Measurements from ENCODE around the gene SCRN3.
"Not testable (repeated sequence)": the region's sequence is repeated elsewhere in the genome, so short reads cannot be mapped to it uniquely, and the experiment has no call there.

The SCRN3 gene

GRCh38 chr2:174410039-174410438, 14.5 kb downstream of the SCRN3 start:
- DNase-seq, result not testable (repeated sequence)

- DNase-seq, result no peak
Observed at GRCh38 chr2:174412256-174412655, 16.7 kb downstream of the SCRN3 start.

GRCh38 chr2:174428214-174428613, 32.7 kb downstream of the SCRN3 start:
- DNase-seq, result no peak

- DNase-seq, result no peak
Observed at GRCh38 chr2:174430066-174430465, 34.5 kb downstream of the SCRN3 start.

- no peak for DNase-seq
Observed at GRCh38 chr2:174431902-174432301, 36.4 kb downstream of the SCRN3 start.

DNA sequence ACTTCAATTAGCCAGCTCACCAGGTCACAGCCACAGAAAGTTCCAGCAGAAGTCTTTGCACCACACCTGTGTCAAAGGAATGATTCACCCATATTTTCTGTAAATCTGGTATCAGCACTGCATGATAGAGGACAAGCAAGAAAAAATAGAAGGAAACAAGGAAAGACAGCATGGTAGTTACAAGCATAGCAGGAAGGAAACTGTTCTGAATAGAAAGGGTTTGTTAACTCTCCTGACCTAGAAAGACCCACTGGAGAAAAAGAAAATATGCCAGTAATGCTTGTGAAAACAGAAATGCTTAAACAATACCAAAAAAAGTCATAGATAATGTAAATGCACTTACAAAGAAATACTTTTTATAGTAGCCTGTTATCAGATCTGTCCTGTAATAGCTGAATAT, 40.8 kb downstream of the SCRN3 start:
- DNase-seq, result no peak

- no peak for DNase-seq
Observed at GRCh38 chr2:174438146-174438886, 42.8 kb downstream of the SCRN3 start.

DNA sequence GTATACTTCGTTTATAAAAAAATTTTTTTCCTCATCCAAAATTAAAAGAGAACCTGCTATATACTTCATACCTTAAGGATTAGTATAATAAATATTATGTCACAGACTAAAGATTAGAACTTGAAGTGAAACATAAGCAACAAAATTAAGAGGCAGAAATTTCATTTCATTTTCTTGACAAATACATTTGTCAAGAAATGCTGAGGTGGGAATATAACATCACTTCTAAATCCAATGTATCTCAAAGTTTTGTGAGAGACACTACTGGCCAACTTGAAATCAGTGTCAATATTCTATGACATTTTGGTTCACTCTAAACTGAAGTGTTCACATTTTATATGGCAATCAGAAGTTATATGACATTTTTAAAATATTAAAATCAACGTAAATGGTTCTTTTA, 43.8 kb downstream of the SCRN3 start:
- no peak for DNase-seq

DNA sequence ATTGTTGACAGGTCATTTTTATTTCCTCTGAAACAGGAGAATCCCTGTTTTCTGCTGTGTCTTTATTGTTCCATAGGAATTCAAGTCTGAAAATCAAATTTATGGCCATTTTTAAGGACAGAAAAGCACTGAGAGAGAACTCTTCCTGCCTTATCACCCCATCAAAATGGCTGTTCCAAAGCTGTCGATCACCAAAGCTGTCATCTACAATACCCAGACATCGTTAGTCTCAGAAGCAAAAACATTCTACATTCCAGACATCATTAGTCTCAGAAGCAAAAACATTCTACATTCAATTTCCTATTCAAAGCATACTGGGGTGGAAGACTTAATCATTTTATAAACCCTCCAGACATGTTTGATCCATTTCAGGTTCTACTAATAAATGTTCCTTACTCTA, 44.4 kb downstream of the SCRN3 start:
- DNase-seq, result no peak

- DNase-seq, result no peak
Observed at GRCh38 chr2:174442546-174443510, 47.3 kb downstream of the SCRN3 start.

- no peak for DNase-seq
Observed at GRCh38 chr2:174444761-174445160, 49.2 kb downstream of the SCRN3 start.

DNA sequence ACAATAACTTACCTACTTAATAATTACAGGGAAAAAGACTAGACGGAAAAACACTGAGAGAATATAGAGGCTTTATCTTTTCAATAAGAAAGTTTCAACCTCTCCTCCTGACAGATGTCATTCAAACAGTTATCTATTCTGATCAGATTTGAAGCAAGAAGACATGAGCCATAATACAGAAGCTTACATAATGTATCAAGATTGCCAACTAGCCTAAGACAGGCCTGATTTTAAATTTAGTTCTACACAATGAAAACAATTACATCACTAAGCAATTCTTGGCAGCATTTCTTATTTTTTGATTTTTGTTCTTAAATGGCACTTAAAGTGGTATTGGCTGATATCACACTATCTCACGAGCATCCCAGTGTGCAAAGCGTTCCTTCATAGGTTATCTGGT, 49.7 kb downstream of the SCRN3 start:
- DNase-seq, result no peak

DNA sequence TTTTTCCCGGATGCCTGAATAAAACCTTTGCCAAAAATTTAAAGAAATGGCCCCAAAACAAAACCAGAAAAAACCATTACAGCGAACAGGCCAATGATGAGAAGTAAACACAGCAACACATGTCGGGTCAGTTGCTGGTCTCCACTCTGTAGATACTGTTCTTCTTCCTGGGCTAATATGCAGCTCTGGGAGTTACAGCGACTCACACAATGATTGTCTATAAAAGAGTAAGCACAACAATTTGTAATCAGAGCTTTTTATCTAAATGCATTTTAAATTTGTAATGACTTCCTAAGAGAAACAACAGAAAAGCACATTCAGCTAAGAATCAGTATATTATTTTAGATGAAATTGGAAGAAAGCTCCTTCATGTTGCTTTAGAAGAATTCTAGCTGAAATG, 51.0 kb downstream of the SCRN3 start:
- DNase-seq, result no peak

GRCh38 chr2:174449033-174449432, 53.5 kb downstream of the SCRN3 start:
- no peak for DNase-seq

DNA sequence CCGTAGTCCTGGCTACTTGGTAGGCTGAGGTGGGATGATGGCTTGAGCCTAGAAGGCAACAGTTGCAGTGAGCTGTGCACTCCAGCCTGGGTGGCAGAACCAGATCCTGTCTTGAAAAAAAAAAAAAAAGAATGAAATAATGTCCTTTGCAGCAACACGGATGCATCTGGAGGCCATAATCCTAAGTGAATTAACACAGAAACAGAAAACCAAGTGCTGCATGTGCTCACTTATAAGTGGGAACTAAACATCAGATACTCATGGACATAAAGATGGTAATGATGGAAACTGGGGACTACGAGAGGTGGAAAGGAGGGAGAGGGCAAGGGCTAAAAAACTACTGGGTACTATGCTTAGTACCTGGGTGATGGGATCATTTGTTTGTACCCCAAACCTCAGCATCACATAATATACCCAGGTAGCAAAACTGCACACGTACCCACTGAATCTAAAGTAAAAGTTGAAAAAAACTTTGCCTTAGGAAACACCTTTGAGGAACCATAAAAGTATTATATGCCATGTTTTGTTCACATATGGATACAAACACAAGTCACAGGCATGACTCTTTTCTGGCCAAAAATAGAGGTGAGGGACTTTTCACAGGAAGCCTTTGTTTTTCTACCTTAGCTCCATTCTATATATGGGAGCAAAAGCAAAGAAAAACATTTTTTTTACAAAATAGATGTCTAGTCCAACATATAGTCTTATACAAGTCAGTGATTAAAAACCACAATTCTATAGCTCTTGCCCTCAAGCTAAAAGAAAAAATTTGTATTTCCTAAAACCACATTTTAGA, 54.7 kb downstream of the SCRN3 start:
- DNase-seq, result no peak

DNA sequence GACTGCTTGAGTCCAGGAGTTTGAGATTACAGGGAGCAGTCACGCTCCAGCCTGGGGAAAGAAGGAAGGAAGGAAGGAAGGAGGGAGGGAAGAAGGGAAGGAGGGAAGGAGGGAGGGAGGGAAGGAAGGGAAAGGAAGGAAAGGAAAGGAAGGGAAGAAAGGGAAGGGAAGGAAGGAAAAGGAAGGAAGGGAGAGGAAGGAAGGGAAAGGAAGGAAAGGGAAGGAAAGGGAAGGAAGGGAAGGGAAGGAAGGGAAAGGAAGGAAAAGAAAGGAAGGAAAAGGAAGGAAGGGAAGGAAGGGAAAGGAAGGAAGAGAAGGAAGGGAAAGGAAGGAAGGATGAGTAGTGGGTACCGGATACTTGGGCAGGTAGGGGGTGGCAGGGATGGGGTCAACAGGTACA, 59.0 kb downstream of the SCRN3 start:
- no peak for DNase-seq

DNA sequence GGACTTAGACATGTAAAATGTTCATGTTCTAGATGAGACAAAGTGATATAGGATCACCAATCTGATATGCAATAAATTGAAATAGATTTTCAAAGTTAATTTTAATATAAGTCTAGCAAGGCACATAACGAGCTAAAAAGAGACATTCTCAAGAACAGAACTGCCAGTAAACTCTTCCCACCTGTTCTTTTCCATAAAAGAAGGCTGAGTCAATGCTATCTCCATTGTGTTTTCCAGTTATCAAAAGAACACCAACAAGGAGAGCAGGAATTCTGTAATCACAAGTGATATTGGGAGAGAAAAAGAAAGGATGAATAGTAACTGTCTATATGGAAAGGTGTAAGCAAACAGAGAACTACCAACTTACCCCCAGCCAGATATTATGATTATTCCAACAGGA, 65.7 kb downstream of the SCRN3 start:
- DNase-seq, result no peak

DNA sequence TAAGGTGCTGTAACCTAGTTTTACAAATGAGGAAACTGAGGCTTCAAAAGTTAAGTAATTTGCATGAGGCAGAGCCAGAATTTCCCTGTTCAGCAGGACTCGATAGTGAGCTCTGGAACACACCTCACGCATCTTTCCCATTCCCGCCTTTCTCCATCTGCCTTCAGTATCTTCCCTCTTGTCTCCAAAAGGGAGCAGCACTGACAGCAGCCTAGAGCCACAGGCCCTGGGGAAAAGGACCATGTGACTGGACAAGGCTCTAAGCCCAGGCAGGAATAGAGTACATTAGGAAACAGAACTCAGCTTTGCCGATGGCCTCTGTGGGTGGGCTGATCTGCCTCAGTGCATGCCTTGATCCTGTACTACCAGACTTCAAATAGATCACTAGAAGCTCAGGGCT, 69.8 kb downstream of the SCRN3 start:
- no peak for DNase-seq

GRCh38 chr2:174473796-174474195, 78.3 kb downstream of the SCRN3 start:
- no peak for DNase-seq

DNA sequence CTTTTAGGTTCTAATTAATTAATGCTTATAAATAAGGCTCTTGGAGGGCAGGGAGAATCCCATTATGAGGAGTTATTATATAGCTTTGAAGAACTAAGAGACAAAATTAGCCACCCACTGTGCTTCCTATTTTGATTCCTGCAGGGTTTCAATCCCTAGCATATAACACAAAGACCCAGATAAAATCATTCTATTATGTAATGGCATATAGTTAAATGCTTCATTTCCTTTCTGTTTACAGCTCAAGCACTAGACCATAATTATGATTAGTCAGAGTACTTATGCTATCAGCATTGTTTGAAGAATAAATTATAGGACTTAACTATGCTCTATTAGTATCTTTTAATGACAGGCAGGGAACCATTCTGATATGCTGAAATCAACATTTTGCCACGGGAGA, 82.2 kb downstream of the SCRN3 start:
- DNase-seq, result no peak
